Activated T-helper 1 cell treated with anti-CD3 and anti-CD28 coated beads, Interleukin-12 subunit alpha, Interleukin-12 subunit beta, Interleukin-2, Interleukin-4 antibody, amounts not matched to agents 30 ng/mL and 10 ng/mL and 1 ng/mL, durations not matched to agents 14 hours and 24 hours and 36 hours (primary cell): ENCODE data around the gene CNTRL. TPM values are rescaled to one million over a fixed set of nuclear protein-coding genes. Genes with fewer than 3 reads are reported as not detected.

Experiments
- DNase-seq: peaks from one replicate; pipeline ENCODE4 v3.0.0; 2021; ENCODE audit warnings: low spot score
- H3K27ac Mint-ChIP-seq: one replicate; pipeline ENCODE4 v1.8.0; 2021; ENCODE audit warnings: mild to moderate bottlenecking, mixed read lengths
- H3K27me3 Mint-ChIP-seq: one replicate; pipeline ENCODE4 v1.8.0; 2022; ENCODE audit warnings: mild to moderate bottlenecking, moderate library complexity, mixed read lengths; ENCODE audit not compliant: insufficient read depth
- H3K36me3 Mint-ChIP-seq: one replicate; pipeline ENCODE4 v1.8.0; 2021; ENCODE audit warnings: low read depth, mixed read lengths
- H3K4me1 Mint-ChIP-seq: one replicate; pipeline ENCODE4 v1.8.0; 2021; ENCODE audit warnings: low read depth, mixed read lengths
- H3K4me3 Mint-ChIP-seq: one replicate; pipeline ENCODE4 v1.8.0; 2021; ENCODE audit warnings: mild to moderate bottlenecking, moderate library complexity, mixed read lengths
- H3K9me3 Mint-ChIP-seq: one replicate; pipeline ENCODE4 v1.8.0; 2021; ENCODE audit warnings: mixed read lengths
- intact Hi-C: fragments of 100-400 bp; cut with micrococcal nuclease; formaldehyde crosslinking; loops from one replicate; pipeline ENCODE4 v1.15.1; 2024
- total RNA-seq: library from RNA; stranded (reverse); gene quantifications from 2 replicates; pipeline ENCODE4 v1.2.3, GENCODE V29; 2022

Gene CNTRL
- total RNA-seq, 1 donor from 2014 or later: 69.9 TPM

GRCh38 chr9:121220996-121221663, 146.4 kb downstream of the CNTRL start:
- H3K4me1 Mint-ChIP-seq: peaks cover 14% of the 10 kb centered on the region
- H3K27me3 Mint-ChIP-seq: no peaks in the 10 kb centered on the region
- no peaks in the 10 kb centered on the region for H3K9me3 Mint-ChIP-seq
- peaks cover 1% of the 10 kb centered on the region for H3K36me3 Mint-ChIP-seq
- H3K4me3 Mint-ChIP-seq: no peak overlapping the region
- intact Hi-C loops: no loop called here
- no peak for DNase-seq
- no peak overlapping the region for H3K27ac Mint-ChIP-seq

GRCh38 chr9:121221664-121222055, 146.9 kb downstream of the CNTRL start:
- Mint-ChIP-seq H3K4me3 (no peak overlapping the region), H3K4me1 (peaks cover 8% of the 10 kb centered on the region), H3K36me3 (peaks cover 1% of the 10 kb centered on the region), H3K9me3 (no peaks in the 10 kb centered on the region), H3K27ac (no peak overlapping the region), H3K27me3 (no peaks in the 10 kb centered on the region)
- no peak for DNase-seq
- intact Hi-C loops: no loop called here

- peaks cover 5% of the 10 kb centered on the region for H3K4me1 Mint-ChIP-seq
- H3K27ac Mint-ChIP-seq: no peak overlapping the region
- H3K27me3 Mint-ChIP-seq: peaks cover 2% of the 10 kb centered on the region
Measured at GRCh38 chr9:121222524-121223171, 147.9 kb downstream of the CNTRL start.

GRCh38 chr9:121225240-121225639, 150.5 kb downstream of the CNTRL start:
- Mint-ChIP-seq H3K27me3 (peaks cover 2% of the 10 kb centered on the region), H3K4me1 (no peaks in the 10 kb centered on the region), H3K27ac (no peak overlapping the region), H3K36me3 (no peaks in the 10 kb centered on the region), H3K4me3 (no peak overlapping the region), H3K9me3 (no peaks in the 10 kb centered on the region)
- intact Hi-C loops: no loop called here
- DNase-seq: no peak

More at GRCh38 chr9:121222524-121223171, 147.9 kb downstream of the CNTRL start:
- no peak overlapping the region for H3K4me3 Mint-ChIP-seq
- no peak for DNase-seq
- intact Hi-C loops: no loop called here
- peaks cover 1% of the 10 kb centered on the region for H3K36me3 Mint-ChIP-seq
- no peaks in the 10 kb centered on the region for H3K9me3 Mint-ChIP-seq

- H3K27ac Mint-ChIP-seq: no peak overlapping the region
Measured at GRCh38 chr9:121226175-121226574, 151.4 kb downstream of the CNTRL start.

More at GRCh38 chr9:121226175-121226574, 151.4 kb downstream of the CNTRL start:
- no peaks in the 10 kb centered on the region for H3K4me1 Mint-ChIP-seq
- no peaks in the 10 kb centered on the region for H3K9me3 Mint-ChIP-seq
- no peak for DNase-seq
- H3K27me3 Mint-ChIP-seq: peaks cover 2% of the 10 kb centered on the region
- intact Hi-C loops: no loop called here
- H3K36me3 Mint-ChIP-seq: no peaks in the 10 kb centered on the region
- H3K4me3 Mint-ChIP-seq: no peak overlapping the region

Other genes with a start within 250 kb of the CNTRL start
- gene PSMD5, start 232.0 kb upstream of the CNTRL start, total RNA-seq: 57.7 and 59.2 TPM in 2 replicates
- gene PHF19, start 197.8 kb upstream of the CNTRL start, total RNA-seq: 134 and 142 TPM in 2 replicates
- gene TRAF1, start 148.2 kb upstream of the CNTRL start, total RNA-seq: 136 and 138 TPM in 2 replicates
- 1.2 and 1.9 TPM in 2 replicates for gene C5, start 24.7 kb upstream of the CNTRL start, total RNA-seq
- 64.8 and 69.3 TPM in 2 replicates for gene RAB14, start 126.9 kb downstream of the CNTRL start, total RNA-seq
- 1.5 and 2.5 TPM in 2 replicates for gene GSN, start 193.2 kb downstream of the CNTRL start, total RNA-seq